H1 (cell line): Measurements from ENCODE around the gene MMAB. TPM values are rescaled to one million over a fixed set of nuclear protein-coding genes. Genes with fewer than 3 reads are reported as not detected.

ENCODE experiments used
- ATF2 ChIP-seq: IDR thresholded peaks from 2 replicates; pipeline ENCODE4 v1.6.1; 2012; ENCODE audit warnings: low read length, inconsistent platforms
- polyA plus RNA-seq, 7 experiments: library from polyadenylated mRNA; depleted of rRNA in 3 of 7; stranded (reverse) in 5 of 7; unstranded in 2 of 7; fragments of >200 nt in 5 of 7; fragments of 200-250 nt in 2 of 7; gene quantifications; 1 replicate in 5 of 7; 2 replicates in 1 of 7; 4 replicates in 1 of 7; pipeline versions ENCODE4 v1.2.1 to v1.2.3, GENCODE V29; 2011 to 2013; ENCODE audit warnings: missing spikeins in 2 of 7, mixed read lengths in 2 of 7
- total RNA-seq: library from RNA; stranded (reverse); fragmentation: NEBNext Ultra II Directional; extraction: Animal tissue kit (Norgen Biotek cat#: 25700); gene quantifications from 2 replicates; pipeline ENCODE4 v1.2.1, GENCODE V29; 2021

Gene MMAB
- total and polyA plus RNA-seq, 2 of the 8 experiments (the other 6 are each of a cell fraction or from before 2014, with no cell fraction given) = 12.9 to 18.5 TPM

- TF ChIP-seq ATF2 = no peak
- TF ChIP-seq, all 59 proteins: peak for 0
Observed at GRCh38 chr12:109561711-109562030, 11.6 kb downstream of the MMAB start (continued).
